Right forelimb (tissue), 1 donor: ENCODE results near the gene IMP3.

ENCODE experiments used
- DNase-seq: peaks from one replicate; pipeline ENCODE4 v3.0.0-alpha.2; 2018

The IMP3 gene

GRCh38 chr15:75620841-75621391 is 19.1 kb downstream of the IMP3 start:
- peak; percentile 82 for DNase-seq

GRCh38 chr15:75620058-75620820 is 19.8 kb downstream of the IMP3 start:
- DNase-seq = peak; percentile 64

GRCh38 chr15:75616766-75617165 is 23.3 kb downstream of the IMP3 start:
- no peak for DNase-seq

GRCh38 chr15:75606711-75607699 is 33.0 kb downstream of the IMP3 start:
- no peak for DNase-seq

GRCh38 chr15:75606026-75606425 is 34.0 kb downstream of the IMP3 start:
- DNase-seq = no peak

- no peak for DNase-seq
Measured at GRCh38 chr15:75599401-75599800, 40.6 kb downstream of the IMP3 start.

GRCh38 chr15:75598361-75598760 is 41.7 kb downstream of the IMP3 start:
- DNase-seq = no peak

- no peak for DNase-seq
Measured at GRCh38 chr15:75597667-75598341, 42.2 kb downstream of the IMP3 start.

- no peak for DNase-seq
Measured at GRCh38 chr15:75596703-75597345, 43.2 kb downstream of the IMP3 start.

- DNase-seq = no peak
Measured at GRCh38 chr15:75594276-75594675, 45.7 kb downstream of the IMP3 start.

- DNase-seq = no peak
Measured at GRCh38 chr15:75591655-75592364, 48.2 kb downstream of the IMP3 start.

GRCh38 chr15:75590239-75590638 is 49.8 kb downstream of the IMP3 start:
- DNase-seq = no peak
